DMS53 treated with DMSO at 0.1 percent for 48 hours (cell line): ENCODE results near the gene PTS.

Experiments
- DNase-seq: peaks from one replicate; lab custom pipeline; 2025; ENCODE audit not compliant: unreplicated experiment; lab: John Stamatoyannopoulos, UW

Gene PTS

DNA sequence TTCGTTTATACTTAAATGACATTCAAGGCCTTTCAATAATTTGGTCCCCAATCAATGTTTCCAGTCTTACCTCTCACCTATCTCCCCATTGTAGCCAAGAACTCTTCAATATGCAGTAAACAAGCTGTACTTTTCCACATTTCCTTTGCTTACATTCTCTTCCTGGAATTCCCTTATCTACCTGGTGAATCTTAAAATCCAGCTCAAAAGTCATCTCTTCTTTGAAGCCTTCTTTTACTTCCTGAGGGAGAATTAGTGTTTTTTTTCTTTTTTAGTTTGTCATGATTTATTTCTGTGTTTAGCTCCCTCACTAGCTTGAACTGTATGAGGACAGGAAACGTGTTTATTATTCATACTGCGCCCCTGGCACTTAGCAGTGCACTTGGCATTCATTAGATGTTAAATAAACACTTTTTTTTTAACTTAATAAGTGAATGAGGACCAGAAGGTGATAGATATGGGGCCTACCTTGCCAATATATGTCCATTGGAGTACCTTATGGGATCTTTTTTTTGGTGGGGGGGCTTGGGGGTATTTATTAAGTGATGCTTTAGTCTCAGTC, 4.9 kb upstream of the PTS start:
- DNase-seq, result no peak

DNA sequence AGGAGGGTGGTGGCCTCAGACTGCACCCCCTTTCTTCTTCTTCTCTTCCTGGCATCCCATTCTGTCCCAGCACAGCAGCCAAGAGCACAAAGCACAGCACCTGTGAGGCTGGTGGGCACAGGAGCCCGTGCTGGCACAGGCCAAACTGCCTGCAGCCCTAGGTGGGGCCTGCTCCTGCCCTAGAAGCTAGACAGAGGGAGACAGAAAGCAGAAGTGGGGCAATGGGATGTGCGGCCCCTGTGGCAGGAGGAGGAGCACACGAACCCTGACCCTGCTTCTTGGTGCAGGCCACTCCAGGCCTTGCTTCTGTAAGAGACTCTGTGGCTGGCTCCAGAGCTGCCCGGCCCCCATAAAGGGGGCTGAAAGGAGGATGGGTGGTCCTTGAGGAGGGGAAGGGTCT, 3.9 kb upstream of the PTS start:
- no peak for DNase-seq

DNA sequence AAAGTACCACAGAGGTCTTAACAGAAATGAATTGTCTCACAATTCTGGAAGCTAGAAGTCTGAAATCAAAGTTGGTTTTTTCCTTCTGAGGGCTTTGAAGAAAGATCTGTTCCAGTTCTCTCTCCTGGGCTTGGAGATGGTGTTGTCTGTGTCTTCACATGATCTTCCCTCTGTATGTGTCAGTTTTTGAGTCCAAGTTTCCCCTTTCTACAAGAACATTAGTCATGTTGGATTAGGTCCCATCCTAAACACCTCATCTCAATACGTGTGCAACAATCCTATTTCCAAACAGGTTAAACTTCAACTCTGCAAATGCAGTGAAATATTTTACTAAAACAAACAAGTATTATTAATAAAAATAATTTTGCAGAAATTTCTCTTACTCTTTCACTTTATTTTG, 3.1 kb upstream of the PTS start:
- no peak for DNase-seq

DNA sequence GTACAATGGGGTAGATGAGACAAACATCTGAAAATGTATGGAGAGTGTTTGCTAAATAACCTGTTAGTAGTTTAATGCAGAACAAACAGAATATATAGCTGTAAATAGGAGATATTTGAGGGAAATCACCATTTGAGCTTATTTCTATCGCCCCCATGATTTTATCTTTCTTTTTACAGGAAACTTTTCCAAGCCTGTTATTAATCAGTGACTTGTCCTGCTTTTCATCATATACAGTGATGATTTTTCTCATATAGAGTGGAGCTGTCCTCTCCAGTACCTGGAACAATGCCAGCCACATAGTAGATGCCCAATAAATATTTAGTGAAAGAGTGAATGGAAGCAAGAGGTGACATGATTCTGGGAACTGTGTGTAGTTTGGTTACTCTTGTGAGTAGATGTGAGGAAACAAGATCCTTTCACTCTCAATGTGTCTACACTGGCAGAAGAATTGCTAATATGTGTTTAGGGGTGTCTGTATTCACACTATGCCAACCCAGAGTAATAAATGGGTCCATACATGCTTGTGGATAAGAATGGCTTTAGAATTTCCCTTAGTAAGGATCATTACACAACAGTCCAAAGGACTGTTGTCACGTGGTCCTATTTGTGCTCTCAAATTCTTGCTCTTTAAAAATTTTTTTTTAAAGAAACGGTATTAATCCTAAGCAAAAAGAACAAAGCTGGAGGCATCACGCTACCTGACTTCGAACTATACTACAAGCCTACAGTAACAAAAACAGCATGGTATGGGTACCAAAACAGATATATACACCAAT, 2.3 kb upstream of the PTS start:
- no peak for DNase-seq

DNA sequence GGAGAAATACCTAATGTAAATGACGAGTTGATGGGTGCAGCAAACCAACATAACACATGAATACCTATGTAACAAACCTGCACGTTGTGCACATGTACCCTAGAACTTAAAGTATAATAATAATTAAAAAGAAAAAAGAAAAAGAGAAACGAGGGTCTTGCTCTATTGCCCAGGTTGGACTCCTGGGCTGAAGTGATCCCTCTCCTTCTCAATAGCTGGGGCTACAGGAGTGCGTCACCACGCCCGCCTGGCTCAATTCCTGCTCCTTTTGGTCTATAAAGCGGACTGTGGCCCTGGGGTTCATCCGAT, 521 bp upstream of the PTS start:
- DNase-seq, result no peak

DNA sequence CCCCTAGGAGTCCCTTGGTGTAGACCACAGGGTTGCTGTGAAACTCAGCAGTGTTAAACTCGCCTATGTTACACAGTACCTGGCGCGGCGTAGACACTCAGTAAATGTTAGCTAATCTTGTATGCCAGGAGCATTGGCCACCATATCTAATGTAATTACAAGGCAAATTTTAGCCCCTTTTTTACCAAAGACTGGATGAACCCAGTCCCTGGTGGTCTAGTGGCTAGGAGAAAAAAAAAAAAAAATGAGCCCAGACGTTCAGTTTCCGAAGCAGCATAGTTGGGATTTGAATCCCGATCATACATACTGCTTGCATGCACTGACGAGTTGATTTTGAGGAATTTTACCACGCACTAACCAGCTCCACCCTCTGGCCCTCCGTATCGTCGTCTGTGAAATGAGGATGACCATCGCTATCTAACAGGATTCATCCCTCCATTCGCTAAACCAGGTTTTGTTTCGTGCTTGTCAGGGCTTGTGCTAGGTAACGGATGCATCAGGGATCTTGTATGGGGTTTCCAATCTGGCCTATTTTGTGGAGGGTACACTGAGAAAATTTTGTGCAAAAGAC, 688 bp downstream of the PTS start:
- no peak for DNase-seq

DNA sequence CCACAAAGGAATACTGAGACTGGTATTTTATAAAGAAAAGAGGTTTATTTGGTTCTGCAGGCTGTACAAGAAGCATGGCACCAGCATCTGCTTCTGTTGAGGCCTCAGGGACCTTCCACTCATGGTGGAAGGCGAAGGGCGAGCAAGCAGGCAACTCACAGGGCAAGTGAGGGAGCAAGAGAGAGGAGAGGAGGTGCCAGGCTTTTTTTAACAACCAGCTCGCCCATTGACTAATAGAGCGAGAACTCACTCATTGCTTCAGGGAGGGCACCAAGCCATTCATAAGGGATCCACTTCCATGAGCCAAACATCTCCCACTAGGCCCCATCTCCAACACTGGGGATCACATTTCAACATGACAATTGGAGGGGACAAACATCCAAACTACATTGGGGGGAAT, 1.2 kb downstream of the PTS start:
- DNase-seq, result no peak

DNA sequence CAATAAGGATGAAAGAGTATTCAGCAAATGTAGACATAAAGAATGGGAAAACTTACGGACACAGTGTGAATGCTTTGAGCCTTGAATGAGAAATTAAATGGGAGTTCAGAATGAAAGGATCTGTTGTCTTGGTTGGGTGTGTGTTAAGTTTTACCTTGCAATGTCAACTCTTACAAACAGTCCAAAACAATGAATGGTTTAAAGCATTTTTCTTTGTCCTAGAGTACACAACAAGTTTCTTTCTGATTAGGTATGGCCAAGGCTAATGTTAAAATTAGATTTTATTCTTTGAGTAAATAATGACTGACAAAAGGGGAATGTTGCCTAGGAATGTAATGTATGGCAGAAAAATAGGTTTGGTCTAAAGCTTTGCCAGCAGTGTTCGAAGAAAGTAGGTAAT, 2.5 kb downstream of the PTS start:
- DNase-seq, result no peak

DNA sequence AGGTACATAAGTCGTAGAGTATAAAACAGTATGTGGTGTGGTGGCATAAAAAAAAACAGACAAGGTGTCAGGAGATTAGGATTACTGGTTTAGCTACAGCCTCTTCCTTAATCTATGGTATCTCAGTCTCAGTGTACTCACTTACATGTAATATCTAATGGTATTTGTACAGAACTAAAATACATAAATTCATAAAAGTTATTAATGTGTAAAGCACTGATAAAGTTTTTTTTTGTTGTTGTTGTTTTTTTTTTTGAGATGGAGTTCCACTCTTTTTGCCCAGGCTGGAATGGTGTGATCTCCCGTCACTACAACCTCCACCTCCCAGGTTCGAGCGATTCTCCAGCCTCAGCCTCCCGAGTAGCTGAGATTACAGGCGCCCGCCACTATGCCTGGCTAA, 2.9 kb downstream of the PTS start:
- no peak for DNase-seq

DNA sequence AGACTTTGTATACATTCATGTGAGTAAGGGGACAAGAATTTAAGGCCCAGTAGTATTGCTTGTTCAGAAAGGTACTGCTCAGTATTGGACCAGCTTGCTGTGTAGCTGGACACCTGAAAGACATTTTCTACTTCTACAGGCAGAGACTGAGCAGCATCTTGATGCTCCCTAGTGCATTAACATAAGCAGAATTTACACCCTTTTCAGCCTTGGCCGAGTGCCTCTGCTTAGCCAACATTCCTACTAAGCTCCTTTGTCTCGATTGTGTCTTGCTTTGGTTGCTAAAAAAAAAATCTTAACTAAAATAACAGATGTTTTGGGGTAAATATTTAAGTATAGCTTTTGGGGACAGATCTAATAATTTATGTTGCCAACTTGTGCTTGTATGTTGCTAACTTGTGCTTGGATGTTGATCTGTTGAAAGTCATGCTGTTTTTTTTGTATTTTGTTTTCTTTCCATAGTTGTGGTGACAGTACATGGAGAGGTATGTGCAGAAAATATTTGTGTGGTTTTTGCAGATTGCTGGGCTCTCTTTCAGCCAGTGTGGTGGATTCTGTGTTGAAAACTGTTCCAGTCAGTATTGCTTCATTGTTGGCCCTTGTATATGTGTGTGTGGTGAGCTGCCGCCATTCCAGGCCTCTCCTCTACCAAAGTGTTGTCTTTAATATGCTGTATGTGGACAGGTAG, 3.7 kb downstream of the PTS start:
- DNase-seq, result no peak

DNA sequence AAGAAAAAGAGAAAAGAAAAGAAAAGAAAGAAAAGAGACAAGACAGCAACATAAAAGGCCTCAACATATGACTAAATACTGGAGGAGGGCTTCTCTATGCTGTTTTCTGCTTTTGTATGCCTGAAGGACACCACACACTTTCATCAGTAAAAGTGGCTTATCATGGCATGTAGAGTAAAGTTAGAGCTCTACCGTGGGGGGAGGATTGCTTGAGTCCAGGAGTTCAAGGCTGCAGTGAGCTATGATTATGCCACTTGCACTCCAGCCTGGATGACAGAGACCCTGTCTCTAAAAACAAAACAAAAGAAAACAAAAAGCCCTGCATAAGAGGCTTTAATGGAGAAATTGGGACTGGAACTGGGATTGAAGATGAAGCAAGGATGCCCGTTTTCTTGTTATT, 5.7 kb downstream of the PTS start:
- no peak for DNase-seq

DNA sequence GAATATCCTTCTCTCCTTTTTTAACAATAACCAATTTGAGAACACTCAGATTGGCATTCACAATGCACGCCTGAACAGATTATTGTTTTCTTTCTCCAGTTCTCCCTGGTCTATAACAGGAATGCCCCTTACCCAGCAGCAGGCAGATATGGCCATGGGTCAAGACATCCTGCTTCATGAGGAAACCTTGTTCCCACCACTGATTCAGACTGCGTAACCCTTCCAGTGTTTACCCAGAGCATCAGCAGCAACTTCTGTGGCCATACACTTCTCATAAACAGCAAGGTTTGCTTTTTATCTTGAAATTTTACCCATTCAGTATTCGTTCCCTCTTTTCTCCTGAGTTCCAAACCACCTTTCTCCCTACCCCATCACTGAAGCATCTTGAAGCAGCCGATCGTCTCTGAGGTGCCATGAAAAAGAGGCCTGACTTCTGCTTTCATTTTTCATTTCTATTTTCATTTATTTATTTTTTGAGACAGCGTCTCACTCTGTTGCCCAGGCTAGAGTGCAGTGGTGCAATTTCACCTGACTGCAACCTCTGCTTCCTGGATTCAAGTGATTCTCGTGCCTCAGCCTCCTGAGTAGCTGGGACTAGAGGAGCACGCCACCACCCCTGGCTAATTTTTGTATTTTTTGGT, 9.6 kb downstream of the PTS start:
- no peak for DNase-seq

DNA sequence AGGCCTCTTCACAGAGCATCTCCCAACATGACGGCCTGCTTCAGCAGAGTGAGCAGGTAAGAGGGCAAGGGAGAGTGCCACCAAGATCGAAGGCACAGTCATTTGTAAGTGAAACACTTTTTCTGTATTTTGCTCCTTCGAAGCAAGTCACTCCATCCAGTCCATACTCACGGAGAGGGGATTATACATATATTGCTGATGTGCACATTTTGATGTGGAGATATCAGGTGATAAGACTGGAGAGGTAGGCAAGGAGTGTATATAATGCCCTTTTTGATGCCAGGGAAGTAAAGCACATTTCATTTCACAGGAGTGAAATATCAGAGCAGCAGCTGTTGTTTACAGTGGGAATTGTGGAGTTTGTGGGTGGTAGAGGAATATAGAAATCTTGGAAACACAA, 11.2 kb downstream of the PTS start:
- DNase-seq, result no peak

DNA sequence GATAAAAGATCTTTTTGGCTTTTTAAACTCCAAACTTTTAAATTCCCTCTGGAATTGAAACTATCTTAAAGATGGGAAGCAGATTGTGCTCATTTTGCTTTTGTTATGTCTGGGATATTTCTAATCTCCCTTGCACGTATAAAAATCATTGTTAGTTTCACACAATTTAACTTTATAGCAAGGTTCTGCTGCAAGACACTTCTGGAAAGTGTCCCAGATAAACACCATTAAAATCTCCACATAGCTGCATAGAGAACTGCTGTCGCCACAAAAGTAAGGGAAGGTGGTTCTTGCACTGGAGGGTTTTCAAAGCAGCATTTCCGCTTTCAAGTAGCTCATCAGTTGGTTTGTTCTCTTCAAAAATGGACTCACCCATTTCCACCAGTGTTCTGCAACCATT, 11.8 kb downstream of the PTS start:
- DNase-seq, result no peak

DNA sequence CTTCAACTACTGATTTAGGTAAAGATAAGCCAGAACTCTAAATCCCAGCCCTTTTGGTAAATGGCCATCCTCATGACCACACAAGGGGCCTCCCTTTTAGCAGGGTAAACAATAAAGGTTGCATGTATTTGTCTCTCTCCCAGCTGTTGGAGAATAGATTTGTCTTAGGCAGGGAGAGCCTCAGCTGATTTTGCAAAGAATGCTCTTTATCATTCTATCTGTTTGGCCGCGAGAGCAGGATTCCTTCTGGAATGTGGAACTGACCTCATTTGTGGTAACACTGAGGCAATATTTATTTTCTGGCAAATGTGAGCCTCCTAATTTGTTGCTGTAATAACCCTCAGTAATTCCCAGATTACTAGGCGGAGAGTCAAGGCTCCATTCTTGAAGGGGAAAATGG, 15.3 kb downstream of the PTS start:
- DNase-seq, result no peak

DNA sequence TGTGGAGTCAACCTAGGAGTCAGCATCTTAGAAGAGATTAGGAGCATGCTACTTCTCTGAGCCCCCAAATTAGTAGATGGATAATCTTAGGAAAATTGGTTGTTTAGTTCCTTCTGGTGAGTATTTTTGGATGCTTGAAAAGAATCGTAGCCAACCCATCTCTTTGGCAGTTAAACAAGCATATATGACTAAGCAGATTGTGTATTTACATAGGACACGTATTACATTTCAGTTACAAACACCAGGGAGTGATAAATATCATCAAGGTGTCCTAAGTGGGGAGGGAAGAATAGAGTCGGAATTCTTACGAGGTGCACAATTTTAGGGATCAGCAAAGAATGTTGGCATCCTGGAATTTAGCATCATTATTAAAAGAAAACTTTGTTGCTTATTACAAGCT, 21.0 kb downstream of the PTS start:
- peak; percentile 42 for DNase-seq

DNA sequence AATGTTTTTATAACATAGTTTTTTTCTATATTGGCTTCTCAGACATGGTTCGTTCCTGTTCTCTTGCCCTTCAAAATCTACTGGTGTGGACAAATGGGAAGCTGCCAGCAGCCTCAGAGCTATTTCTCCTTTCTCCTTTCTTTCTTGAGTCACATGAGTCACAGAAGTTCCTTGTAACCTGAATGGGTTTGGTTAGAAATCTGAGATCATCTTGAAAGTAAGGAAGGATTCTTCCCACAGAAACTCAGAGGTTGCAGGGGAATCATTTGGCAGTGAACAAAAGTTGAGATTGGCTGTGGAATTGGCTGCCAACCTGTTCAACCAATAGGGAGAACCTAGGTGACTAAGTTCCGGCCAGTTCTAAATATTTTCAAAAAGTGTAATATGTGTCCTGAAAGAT, 22.0 kb downstream of the PTS start:
- no peak for DNase-seq

DNA sequence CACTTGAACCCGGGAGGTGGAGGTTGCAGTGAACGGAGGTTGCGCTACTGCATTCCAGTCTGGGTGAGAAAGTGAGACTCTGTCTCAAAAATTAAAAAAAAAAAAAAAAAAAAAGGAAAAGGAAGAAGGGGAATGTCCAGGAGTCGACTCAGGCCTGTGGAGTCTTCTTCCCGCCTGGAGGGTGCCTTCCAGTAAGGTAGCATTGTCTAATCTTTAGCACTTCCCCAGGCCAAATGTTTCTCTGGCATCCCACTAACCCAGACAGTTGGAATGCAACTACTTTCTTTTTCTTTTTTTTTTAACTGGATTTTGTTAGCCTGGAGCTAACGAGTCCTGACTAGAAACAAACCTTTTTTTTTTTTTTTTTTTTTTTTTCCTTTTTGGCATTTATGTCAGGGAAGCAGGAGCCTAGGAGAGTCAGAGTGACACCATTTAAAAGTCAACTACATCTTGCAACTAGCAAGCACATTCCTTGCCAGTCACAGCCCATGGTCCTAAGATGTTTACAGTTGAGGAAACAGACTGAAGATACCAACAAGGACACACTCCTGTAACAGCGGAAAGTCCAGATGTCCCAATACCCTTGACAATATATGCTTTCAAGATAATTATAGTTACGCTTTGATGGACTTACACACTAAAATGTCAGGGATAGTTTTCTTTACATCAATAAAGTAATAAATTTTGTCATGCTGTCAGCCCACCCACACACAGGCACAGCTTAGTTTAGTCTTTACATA, 23.8 kb downstream of the PTS start:
- no peak for DNase-seq

DNA sequence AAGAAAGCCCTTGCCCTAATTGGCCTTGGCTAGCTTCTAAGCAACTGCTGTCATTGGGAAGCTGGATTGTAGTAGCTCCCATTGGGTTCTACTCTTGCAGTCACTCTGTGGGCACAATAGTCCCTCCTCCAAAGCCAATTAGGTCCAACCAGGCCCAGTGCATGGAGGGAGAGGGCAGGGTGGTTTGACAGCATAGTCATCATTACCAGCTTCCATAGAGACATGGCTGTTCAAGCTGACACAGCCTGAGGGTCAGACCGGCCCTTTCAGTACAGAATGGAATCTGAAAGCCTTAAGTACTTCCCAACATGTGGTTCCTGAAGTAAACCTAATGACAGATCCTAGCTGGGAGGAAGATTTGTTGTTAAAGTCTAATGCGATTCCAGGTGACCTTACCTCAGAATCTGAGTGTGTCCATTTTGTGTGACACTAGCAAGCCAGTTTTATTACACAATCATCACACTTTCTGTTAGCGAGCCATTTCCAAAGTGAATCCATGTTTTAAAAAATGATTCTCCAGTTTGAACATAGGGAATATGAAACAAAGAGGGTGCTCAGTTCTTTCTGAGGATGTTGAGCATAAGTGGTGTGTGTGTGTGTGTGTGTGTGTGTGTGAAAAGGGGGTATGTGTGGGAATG, 27.5 kb downstream of the PTS start:
- no peak for DNase-seq

DNA sequence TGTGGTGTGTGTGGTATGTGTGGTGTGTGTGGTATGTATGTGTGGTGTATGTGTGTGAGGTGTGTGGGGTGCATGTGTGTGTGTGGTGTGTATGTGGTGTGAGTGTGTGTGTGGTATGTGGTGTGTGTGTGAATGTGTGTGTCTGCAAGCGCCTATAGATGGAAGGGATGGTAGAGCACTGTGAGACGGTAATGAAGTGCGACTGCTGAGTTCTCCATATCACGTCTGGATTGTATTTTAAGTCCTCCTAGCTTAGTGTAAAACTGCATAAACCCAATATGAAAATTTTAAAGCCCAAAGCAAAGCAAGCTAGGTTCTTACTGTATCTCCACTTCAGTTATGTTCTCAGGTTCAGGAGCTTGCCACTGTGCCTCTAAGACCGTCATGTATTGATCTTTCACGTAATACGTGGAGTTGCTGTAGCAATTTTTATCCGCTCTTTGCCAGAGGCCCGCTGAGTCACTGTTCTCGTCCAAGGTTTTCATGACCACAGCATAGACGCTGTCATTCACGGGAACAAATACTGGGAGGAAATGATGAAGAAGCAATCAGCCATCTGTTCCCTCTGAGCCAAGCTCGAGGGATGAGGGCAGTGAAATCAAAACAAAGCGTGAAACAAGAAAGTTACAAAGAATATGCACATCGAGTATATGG, 29.0 kb downstream of the PTS start:
- DNase-seq, result no peak
